Measurements from ENCODE around the gene NTM. TPM values are rescaled to one million over a fixed set of nuclear protein-coding genes. Genes with fewer than 3 reads are reported as not detected.

The NTM gene
- total RNA-seq, 2 donors from 2014 or later, result not detected

DNA sequence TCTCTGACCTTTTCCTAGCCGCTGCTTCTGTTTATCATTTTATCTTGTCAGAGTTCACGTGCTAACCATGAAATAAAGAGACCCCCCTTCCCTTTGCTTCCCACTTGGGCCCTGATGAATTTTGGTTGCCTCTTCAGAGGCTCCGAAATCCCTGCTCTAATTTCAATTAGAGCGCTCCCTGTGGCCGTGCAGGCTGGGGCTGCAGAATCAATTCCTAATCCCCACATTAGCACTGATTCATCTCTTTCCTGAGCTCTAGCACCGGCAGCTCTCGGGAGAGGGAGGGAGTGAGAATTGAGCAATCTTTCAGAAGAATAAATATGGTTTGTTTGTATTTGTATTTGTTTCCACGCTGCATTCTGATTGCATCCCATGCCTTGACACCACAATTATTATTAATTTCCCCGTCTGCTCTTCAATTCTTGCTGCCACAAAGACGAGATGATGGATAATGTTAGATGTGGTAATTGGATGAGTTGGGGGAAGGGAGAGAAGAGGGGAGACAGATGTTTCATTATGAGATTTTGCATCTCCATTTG lies 76.9 kb downstream of the NTM start:
- Histone ChIP-seq H3K9me3 (no peaks in the 10 kb centered on the region), H3K4me1 (ENCODE audit: control insufficient read depth in 1 of 2, low read depth in 2 of 2) (no peaks in the 10 kb centered on the region), H3K27ac (no peak overlapping the region), H3K36me3 (no peaks in the 10 kb centered on the region), H3K27me3 (replicated peaks; ENCODE audit: insufficient read depth) (no peaks in the 10 kb centered on the region), H3K4me3 (no peak overlapping the region)
- ATAC-seq (ENCODE audit: insufficient number of reproducible peaks, low FRiP score, low read depth) (no peak), DNase-seq (ENCODE audit: low spot score) (no peak)
- TF ChIP-seq, protein P1, sequence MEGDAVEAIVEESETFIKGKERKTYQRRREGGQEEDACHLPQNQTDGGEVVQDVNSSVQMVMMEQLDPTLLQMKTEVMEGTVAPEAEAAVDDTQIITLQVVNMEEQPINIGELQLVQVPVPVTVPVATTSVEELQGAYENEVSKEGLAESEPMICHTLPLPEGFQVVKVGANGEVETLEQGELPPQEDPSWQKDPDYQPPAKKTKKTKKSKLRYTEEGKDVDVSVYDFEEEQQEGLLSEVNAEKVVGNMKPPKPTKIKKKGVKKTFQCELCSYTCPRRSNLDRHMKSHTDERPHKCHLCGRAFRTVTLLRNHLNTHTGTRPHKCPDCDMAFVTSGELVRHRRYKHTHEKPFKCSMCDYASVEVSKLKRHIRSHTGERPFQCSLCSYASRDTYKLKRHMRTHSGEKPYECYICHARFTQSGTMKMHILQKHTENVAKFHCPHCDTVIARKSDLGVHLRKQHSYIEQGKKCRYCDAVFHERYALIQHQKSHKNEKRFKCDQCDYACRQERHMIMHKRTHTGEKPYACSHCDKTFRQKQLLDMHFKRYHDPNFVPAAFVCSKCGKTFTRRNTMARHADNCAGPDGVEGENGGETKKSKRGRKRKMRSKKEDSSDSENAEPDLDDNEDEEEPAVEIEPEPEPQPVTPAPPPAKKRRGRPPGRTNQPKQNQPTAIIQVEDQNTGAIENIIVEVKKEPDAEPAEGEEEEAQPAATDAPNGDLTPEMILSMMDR (IDR thresholded peaks at IDR 0.05), result no peak

DNA sequence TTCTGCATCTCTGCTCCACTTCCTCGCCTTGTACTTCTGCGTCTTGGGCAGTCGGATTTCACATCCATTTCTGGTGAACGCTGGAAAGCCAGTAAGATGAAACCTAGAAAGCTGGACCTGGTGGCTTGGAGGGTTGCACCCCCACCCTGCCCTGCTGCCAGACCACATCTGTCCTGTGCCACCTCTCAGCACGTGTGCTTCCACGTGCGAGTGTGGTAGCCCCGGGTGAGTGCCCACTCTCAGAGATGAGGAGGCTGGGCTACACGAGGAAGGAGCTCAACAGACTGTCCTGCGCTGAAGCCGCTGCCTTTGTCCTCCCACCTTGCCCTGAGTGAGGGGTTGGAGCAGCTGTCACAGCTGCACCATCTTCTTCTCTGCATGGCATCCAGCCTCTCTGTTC lies 77.5 kb downstream of the NTM start:
- no peaks in the 10 kb centered on the region for H3K4me1 ChIP-seq (ENCODE audit: control insufficient read depth in 1 of 2, low read depth in 2 of 2)
- TF ChIP-seq, protein P1 (IDR thresholded peaks at IDR 0.05), result no peak
- no peaks in the 10 kb centered on the region for H3K27me3 ChIP-seq (replicated peaks; ENCODE audit: insufficient read depth)
- H3K27ac ChIP-seq, result no peak overlapping the region
- DNase-seq (ENCODE audit: low spot score), result no peak
- no peak for ATAC-seq (ENCODE audit: insufficient number of reproducible peaks, low FRiP score, low read depth)
- no peak overlapping the region for H3K4me3 ChIP-seq
- H3K36me3 ChIP-seq, result no peaks in the 10 kb centered on the region
- no peaks in the 10 kb centered on the region for H3K9me3 ChIP-seq

DNA sequence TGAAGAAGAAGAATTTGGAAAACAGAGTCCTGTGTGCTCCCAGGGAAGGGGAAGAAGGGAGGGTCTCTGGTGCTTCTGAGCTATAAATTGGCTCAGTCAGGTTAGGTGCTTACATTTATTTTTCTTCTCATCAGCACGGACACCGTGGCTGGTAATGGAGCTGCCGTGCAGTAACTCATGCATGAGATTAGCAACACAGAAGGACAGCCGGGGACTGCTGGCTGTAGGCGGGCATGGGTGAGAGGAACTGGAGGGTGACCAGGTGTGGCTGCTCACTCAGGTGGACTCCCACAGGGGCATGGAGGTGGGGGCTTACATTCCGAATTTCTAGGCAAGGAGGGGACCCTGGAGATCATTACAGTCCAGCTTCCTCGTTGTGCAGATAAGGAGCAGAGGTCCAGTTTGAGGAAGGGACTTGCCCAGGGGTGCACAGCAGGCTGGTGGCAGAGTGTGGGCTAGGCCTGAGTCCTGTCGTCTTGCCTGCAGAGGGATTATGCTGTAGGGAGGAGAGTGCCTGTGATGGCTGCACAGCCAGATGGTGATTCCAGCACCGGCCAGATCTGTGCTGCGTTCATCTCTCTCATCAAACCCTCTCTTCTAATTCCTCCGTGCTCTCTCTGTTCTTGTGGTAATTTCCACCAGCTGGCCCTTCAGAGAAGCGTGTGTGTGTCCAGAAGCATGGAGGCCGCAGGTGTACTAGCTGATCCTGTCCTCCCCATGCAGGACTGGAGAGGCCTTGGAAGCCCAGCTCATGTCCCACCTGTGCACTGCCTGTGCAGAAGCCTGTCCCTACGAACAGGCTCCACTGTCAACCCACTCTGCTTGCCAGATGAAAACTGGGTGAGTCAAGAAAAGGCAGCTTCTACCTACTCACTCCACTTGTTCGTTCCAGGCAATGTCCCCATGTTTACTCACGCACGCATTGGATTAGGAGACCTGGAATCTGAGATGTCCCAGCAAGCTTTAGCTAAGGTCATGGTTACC lies 78.9 kb downstream of the NTM start:
- ATAC-seq (ENCODE audit: insufficient number of reproducible peaks, low FRiP score, low read depth), result no peak
- TF ChIP-seq, protein P1 (IDR thresholded peaks at IDR 0.05), result no peak
- H3K4me1 ChIP-seq (ENCODE audit: control insufficient read depth in 1 of 2, low read depth in 2 of 2), result no peaks in the 10 kb centered on the region

DNA sequence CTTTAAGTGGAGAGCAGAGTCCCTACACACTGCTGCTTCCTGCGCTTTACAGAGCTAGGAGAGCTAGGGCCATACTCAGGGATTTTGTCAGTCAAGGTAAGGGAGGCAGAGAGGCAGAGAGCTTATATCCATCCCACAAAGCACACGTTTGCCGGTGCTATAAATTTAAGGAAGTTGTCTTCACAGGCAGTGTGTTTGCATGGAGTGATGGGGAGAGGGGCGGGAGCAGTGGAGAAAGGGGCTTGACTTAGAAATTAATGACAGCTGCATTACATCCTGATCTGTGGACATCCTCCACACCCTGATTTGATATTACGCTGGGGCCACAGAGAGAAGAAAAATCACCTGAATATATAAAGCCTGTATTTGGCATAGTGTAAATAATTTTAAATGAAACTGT lies 84.1 kb downstream of the NTM start:
- H3K27me3 ChIP-seq (replicated peaks; ENCODE audit: insufficient read depth), result no peaks in the 10 kb centered on the region
- DNase-seq (ENCODE audit: low spot score), result no peak
- TF ChIP-seq, protein P1 (IDR thresholded peaks at IDR 0.05), result no peak
- no peak for ATAC-seq (ENCODE audit: insufficient number of reproducible peaks, low FRiP score, low read depth)
- H3K36me3 ChIP-seq, result no peaks in the 10 kb centered on the region
- no peak overlapping the region for H3K4me3 ChIP-seq
- H3K27ac ChIP-seq, result no peak overlapping the region
- H3K4me1 ChIP-seq (ENCODE audit: control insufficient read depth in 1 of 2, low read depth in 2 of 2), result no peaks in the 10 kb centered on the region
- H3K9me3 ChIP-seq, result no peaks in the 10 kb centered on the region

More for the DNA sequence above, 78.9 kb downstream of the NTM start:
- Histone ChIP-seq H3K36me3 (no peaks in the 10 kb centered on the region), H3K9me3 (no peaks in the 10 kb centered on the region), H3K27ac (no peak overlapping the region), H3K27me3 (replicated peaks; ENCODE audit: insufficient read depth) (no peaks in the 10 kb centered on the region), H3K4me3 (no peak overlapping the region)
- DNase-seq (ENCODE audit: low spot score), result no peak

DNA sequence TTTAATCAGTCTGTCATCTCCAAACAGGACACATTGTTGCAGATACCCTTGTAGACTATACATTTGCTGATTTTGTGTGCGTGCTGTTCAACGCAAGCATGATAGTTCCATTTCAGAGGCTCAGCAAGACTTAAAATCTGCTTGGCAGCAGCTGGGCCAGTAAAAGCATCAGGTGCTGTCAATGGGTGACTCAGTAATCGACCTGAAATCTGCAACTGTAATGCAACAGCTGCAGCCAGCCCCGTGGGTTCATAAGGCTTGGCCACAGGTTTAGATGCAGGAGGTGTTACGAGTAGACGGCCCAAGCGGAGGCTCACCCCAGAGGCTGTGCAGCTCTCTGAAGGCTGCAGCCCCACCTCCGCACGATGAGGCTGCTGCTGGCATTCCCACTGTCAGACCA lies 84.6 kb downstream of the NTM start:
- no peak for DNase-seq (ENCODE audit: low spot score)
- Histone ChIP-seq H3K9me3 (no peaks in the 10 kb centered on the region), H3K27me3 (replicated peaks; ENCODE audit: insufficient read depth) (no peaks in the 10 kb centered on the region), H3K4me3 (no peak overlapping the region), H3K4me1 (ENCODE audit: control insufficient read depth in 1 of 2, low read depth in 2 of 2) (no peaks in the 10 kb centered on the region), H3K36me3 (no peaks in the 10 kb centered on the region), H3K27ac (no peak overlapping the region)
- TF ChIP-seq, protein P1 (IDR thresholded peaks at IDR 0.05), result no peak
- ATAC-seq (ENCODE audit: insufficient number of reproducible peaks, low FRiP score, low read depth), result no peak
